Mucosa of rectum (tissue), 2 donors: ENCODE measurements around the gene OR10H1.
"Not testable (repeated sequence)": the region's sequence is repeated elsewhere in the genome, so short reads cannot be mapped to it uniquely, and the experiment has no call there.

Experiments
- H3K27ac ChIP-seq, 2 donors: one replicate each; pipeline ENCODE4 v1.7.0; 2013; ENCODE audit warnings: inconsistent platforms in 2 of 2, low read depth in 2 of 2, low read length in 2 of 2
- H3K27me3 ChIP-seq, 2 donors: one replicate each; pipeline ENCODE4 v1.7.0; 2013; ENCODE audit warnings: low read length in 2 of 2; ENCODE audit not compliant: control insufficient read depth in 2 of 2, insufficient read depth in 2 of 2
- H3K36me3 ChIP-seq, 2 donors: one replicate each; pipeline ENCODE4 v1.7.0; 2013; ENCODE audit warnings: low read length in 2 of 2; ENCODE audit not compliant: control insufficient read depth in 2 of 2, insufficient read depth in 2 of 2
- H3K4me1 ChIP-seq, 2 donors: one replicate each; pipeline ENCODE4 v1.7.0; 2013; ENCODE audit warnings: low read length in 2 of 2, mild to moderate bottlenecking in 1 of 2; ENCODE audit not compliant: control insufficient read depth in 2 of 2, insufficient read depth in 2 of 2
- H3K4me3 ChIP-seq, 2 donors: one replicate each; pipeline ENCODE4 v1.7.0; 2013; ENCODE audit warnings: low read length in 2 of 2
- H3K9ac ChIP-seq, 2 donors: one replicate each; pipeline ENCODE4 v1.7.0; 2013; ENCODE audit warnings: low read length in 2 of 2, low read depth in 1 of 2, mild to moderate bottlenecking in 1 of 2
- H3K9me3 ChIP-seq, 2 donors: one replicate each; pipeline ENCODE4 v1.7.0; 2013; ENCODE audit warnings: low read length in 2 of 2; ENCODE audit not compliant: control insufficient read depth in 2 of 2
- donor health status: healthy.
- donor health status: Normal muscosa, but diverticular disease.

OR10H1 gene

DNA sequence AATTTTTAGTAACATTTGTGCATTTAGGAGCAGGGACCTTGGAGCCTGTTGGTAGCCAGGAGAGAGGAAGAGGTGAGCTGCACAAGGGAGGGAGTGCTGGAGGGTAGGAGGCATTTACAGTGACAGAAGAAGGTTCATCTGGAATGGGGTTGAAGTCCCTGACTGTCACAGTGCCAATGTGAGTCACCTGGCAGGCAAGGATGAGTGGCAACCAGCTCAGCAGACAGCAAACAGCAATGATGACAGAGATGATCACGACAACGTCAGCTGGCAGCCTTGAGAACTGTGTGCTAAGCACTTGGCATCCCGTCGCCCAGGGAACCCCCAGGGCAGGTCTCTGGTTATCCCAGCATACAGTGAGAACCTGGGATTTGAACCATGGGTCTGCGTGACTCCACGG, 25.4 kb downstream of the OR10H1 start:
- Histone ChIP-seq H3K36me3 (no peaks in the 10 kb centered on the region), H3K4me3 (no peak overlapping the region), H3K27me3 (no peaks in the 10 kb centered on the region), H3K9me3 (no peaks in the 10 kb centered on the region), H3K9ac (no peak overlapping the region), H3K27ac (no peak overlapping the region), H3K4me1 (peaks cover 0 to 4% of the 10 kb centered on the region in 2 donors)

DNA sequence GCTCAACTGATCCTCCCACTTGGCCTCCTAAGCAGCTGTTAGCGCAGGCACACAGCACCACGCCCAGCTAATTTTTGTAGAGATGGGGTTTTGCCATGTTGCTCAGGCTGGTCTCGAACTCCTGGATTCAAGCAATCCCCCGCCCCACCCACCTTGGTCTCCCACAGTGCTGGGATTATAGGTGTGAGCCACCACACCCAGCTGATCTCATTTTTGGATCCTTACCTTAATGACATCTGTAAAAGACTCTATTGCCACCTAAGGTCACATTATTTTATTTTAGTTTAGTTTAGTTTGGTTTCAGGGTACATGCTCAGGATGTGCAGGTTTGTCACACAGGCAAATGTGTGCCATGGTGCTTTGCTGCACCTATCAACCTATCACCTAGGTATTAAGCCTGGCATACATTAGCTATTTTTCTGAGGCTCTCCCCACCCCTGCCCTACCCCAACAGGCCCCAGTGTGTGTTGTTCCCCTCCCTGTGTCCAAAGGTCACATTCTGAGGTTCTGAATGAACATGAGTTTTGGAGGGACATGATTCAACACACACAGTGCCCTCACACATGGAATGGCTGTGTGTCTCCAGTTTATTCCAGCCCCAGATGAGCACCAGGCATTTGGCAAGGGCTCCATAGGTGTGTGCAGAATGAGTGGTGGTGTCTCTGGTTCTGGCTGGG, 26.7 kb downstream of the OR10H1 start:
- peaks cover 0 to 4% of the 10 kb centered on the region in 2 donors for H3K4me1 ChIP-seq
- no peak overlapping the region for H3K4me3 ChIP-seq
- no peak overlapping the region for H3K9ac ChIP-seq
- H3K36me3 ChIP-seq, result no peaks in the 10 kb centered on the region
- peak overlapping the region in 1 of 2 donors; percentile 23 for H3K27ac ChIP-seq
- H3K27me3 ChIP-seq, result no peaks in the 10 kb centered on the region
- no peaks in the 10 kb centered on the region for H3K9me3 ChIP-seq

DNA sequence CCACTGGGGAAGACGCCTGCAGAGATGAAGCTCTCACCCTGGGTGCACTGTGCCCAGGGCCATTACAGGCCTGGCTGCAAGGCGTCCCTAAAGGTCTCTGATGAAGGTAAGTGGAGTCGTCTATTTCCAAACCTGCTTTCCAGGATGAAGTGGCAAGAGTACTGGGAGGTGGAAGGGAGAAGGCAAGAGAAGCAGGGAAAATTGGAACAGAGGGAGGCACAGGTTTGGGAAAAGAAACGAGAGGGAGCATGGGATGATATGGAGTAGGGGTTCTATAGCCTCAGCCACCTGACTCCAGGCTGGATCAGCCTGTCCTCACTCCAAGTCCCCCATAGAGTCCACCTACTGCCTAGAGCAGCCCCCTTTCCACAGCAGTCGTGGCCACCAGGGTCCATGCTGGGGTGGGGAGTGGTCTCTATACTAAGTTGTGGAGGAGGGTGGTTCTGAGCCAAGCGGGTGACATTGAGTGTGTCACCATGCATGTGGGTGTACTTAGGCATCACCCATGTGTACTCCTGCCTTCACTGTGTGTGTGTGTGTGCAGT, 27.8 kb downstream of the OR10H1 start, which contains the start of gene OR10H5:
TSS of gene OR10H5 (plus strand) at position 51 of the 545 bp plus-strand sequence. CDS start 6,388 bp downstream, outside the sequence.
- H3K27ac ChIP-seq, result peak within 1 kb of the TSS in 1 of 2 donors; percentile 23

DNA sequence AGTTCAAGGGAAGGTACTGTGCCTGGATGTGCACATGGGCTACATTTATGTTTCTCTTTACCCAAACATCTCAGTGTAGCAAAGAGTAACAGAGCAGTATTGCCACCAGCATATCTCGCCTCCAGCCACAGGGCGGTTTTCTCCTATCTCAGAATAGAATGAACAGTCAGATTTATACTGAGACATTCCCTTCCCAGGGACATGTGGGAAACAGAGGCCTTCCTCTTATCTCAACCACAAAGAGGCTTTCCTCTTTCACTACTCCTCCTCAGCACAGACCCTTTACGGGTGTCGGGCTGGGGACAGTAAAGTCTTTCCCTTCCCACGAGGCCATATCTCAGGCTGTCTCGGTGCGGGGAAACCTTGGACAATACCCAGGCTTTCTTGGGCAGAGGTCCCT, 32.6 kb downstream of the OR10H1 start:
- not testable (repeated sequence) for H3K27me3 ChIP-seq, H3K9ac ChIP-seq, H3K36me3 ChIP-seq, H3K4me1 ChIP-seq, H3K4me3 ChIP-seq, H3K27ac ChIP-seq, H3K9me3 ChIP-seq

More for the DNA sequence above, 27.8 kb downstream of the OR10H1 start, which contains the start of gene OR10H5:
- no peak within 1 kb of the TSS for H3K4me3 ChIP-seq
- H3K27me3 ChIP-seq, result no peaks in the 10 kb centered on the region
- no peaks in the 10 kb centered on the region for H3K36me3 ChIP-seq
- peaks cover 0 to 4% of the 10 kb centered on the region in 2 donors for H3K4me1 ChIP-seq
- no peak within 1 kb of the TSS for H3K9ac ChIP-seq
- H3K9me3 ChIP-seq, result no peaks in the 10 kb centered on the region

DNA sequence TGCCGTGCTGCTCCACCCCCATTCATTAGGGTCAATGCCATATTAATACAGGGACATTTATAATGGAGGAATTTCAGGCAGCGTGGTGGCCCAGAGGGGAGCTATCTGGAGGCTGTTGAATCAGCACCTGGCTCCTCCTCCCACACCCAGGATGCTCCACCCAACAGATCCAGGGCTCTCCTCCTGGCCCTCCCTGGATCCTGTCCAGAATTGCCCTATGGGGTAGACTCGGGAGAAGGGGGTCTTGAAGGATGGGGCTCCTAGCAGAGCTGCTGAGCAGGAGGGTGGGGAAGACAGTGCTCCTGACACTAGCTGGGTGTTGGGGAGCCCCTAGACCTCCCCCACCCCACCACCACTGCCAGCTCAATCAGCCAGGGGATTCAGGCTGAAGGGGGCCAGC, 33.3 kb downstream of the OR10H1 start:
- H3K36me3 ChIP-seq, result no peaks in the 10 kb centered on the region
- H3K4me1 ChIP-seq, result peaks cover 0 to 4% of the 10 kb centered on the region in 2 donors
- H3K4me3 ChIP-seq, result no peak overlapping the region
- no peaks in the 10 kb centered on the region for H3K9me3 ChIP-seq
- no peak overlapping the region for H3K27ac ChIP-seq
- H3K9ac ChIP-seq, result no peak overlapping the region
- no peaks in the 10 kb centered on the region for H3K27me3 ChIP-seq

DNA sequence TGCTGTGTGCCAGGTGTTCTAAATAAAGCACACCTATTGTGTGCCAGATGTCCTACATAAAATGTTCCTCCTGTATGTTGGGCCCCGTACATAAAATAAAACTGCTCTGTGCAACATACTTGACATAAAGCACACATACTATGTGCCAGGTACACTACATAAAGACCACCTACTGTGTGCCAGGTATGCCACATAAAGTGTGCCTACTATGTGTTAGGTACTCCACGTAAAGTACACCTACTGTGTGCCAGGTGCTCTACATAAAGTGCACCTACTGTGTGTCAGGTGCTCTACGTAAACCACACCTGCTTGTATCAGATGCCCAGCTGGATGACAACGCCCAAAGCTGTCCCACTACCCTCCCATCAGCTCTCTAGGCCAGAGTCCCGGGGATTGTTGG, 33.8 kb downstream of the OR10H1 start:
- no peaks in the 10 kb centered on the region for H3K9me3 ChIP-seq
- H3K9ac ChIP-seq, result no peak overlapping the region
- no peaks in the 10 kb centered on the region for H3K27me3 ChIP-seq
- no peaks in the 10 kb centered on the region for H3K36me3 ChIP-seq
- H3K4me3 ChIP-seq, result no peak overlapping the region
- no peak overlapping the region for H3K27ac ChIP-seq
- H3K4me1 ChIP-seq, result peaks cover 0 to 4% of the 10 kb centered on the region in 2 donors

DNA sequence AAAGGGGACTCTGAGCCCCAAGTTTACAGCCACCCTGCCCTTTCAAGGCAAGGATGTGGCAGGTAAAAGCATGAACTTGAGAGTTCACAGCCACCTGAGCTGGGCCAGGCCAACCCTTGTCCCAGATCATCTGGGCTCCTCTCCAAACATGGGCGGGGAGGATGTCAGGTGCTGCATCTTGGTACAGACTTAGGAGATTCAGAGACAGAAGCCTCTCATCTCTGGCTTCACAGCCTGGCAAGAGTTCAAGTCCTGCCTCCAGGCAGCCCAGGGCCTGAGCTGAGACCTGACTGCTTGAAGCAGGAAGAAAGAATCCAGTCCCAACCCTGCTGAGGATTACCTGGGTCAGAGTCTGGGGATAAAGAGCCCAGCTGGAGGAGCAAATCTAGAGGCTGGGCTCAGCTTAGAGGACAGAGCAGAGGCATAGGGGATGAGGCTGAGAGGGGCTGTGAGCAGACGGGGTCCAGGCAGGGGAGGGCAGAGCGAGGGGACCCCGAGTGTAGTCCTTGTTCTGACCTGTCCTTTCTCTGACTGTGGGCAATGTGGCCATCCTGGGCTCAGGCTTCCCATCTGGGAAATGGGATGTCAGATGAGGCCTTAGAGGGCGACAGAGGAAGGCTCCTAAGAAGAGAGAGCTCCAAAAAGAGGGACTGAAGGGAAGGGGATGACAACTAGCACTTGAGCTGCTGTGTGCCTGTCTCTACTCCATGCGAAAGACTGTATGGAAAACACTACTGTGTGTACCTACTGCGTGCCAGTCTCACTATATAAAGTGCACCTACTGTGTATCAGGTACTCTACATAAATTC, 34.6 kb downstream of the OR10H1 start:
- Histone ChIP-seq H3K9me3 (no peaks in the 10 kb centered on the region), H3K27ac (peak overlapping the region in 1 of 2 donors; percentile 67), H3K4me1 (peaks cover 0 to 4% of the 10 kb centered on the region in 2 donors), H3K27me3 (no peaks in the 10 kb centered on the region), H3K9ac (no peak overlapping the region), H3K4me3 (no peak overlapping the region), H3K36me3 (no peaks in the 10 kb centered on the region)

DNA sequence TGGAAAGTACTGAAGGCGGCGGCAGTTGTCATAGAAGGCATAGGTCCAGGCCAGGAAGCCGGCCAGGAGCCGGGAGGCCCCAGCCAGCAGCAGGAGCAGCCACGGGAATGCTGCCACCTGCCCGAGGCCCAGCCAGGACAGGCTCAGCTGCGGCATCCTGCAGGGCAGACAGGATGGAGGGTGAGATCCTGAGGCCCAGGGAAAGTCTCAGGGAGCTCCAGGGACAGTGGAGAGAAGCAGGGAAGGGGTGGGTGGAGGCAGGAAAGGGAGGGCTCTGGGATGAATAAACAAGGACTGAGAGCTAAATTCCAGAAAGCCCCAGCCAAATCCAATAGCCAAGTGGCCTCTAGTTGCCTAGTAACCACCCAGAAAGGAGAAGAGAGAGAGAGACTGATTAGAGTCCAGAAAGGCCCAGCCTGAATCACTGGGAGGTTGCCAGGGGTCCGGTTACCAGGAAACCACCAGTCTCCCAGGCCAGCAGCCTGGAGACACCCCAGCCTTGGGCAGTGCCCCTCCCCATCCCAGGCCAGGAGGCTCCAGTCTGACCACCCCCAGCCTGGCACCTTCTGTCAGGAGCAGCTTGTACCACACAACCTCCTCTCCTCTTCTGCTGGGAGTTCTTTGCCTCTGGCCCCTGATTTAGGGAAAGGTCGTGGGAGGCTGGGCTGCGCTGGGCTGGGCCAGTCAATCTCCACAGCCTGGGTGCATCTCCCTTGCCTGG, 35.5 kb downstream of the OR10H1 start:
- Histone ChIP-seq H3K27ac (peak overlapping the region; percentile 52 to 67), H3K4me1 (peaks cover 0 to 4% of the 10 kb centered on the region in 2 donors), H3K27me3 (no peaks in the 10 kb centered on the region), H3K4me3 (no peak overlapping the region), H3K9me3 (no peaks in the 10 kb centered on the region), H3K9ac (peak overlapping the region in 1 of 2 donors; percentile 18), H3K36me3 (no peaks in the 10 kb centered on the region)

DNA sequence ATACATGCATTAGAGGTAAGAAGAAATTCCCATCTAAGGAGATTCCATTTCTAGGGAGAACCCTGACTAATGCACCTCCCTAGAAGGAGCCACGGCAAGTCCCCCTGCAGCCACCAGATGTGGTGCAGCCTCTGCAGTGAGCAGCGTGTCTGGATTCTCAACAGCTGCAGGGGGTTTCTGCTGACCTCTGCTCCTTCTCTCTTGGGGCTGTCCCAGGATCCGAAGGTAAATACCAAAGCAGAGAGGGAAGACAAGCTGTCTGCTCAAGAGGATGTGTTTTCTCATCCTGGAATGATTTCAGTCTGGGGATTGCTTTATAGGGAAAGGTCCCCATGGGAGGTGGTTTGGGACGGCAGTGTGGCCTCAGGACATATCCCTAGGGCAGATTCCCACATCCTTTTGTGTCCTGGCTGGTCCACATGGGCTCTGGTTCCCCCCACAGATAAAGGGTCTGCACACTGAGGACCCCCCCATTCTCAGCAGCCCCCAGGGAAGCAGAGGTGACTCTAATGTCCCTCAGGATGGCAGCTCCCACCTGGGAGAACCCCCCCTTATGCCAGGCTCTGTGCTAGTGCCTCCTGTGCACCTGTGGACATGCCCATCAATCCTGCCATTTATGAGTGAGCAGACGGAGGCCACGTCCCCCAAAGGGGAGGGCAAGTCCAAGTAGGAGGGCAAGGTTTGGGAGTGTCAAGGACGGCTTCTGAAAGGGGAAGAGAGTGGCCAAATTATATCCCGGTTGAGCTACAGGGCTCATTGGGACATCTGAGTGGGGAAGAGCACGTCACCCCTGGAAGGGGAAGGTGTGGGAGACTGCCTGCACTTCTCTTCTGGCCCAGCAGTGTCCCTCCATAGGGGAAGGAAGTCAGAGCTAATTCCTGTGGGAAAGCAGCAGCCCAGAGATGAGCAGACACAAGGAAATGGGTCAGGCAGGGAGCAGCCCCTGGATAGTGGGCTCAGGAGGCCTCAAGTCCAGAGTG, 38.2 kb downstream of the OR10H1 start:
- H3K9ac ChIP-seq, result no peak overlapping the region
- H3K36me3 ChIP-seq, result no peaks in the 10 kb centered on the region
- H3K4me1 ChIP-seq, result peaks cover 0 to 4% of the 10 kb centered on the region in 2 donors
- H3K4me3 ChIP-seq, result no peak overlapping the region
- H3K27me3 ChIP-seq, result no peaks in the 10 kb centered on the region
- no peaks in the 10 kb centered on the region for H3K9me3 ChIP-seq
- H3K27ac ChIP-seq, result no peak overlapping the region
